Smooth muscle cell (in vitro differentiated cells): ENCODE results near the gene SCYGR2. TPM values are rescaled to one million over a fixed set of nuclear protein-coding genes. Genes with fewer than 3 reads are reported as not detected.

Experiments
- DNase-seq: peaks from one replicate; lab custom pipeline; 2025; ENCODE audit not compliant: unreplicated experiment; lab: John Stamatoyannopoulos, UW
- H2AFZ ChIP-seq: fragments of 200-600 bp; sonication (generic); 2 replicates; pipeline ENCODE4 v1.6.0; 2016; ENCODE audit warnings: antibody characterized with exemption, low read depth, mild to moderate bottlenecking
- H3F3A ChIP-seq: fragments of 200-600 bp; sonication (generic); 2 replicates; pipeline ENCODE4 v1.6.0; 2017; ENCODE audit warnings: antibody characterized with exemption, low read depth
- H3K27ac ChIP-seq: fragments of 200-600 bp; sonication (generic); 2 replicates; pipeline ENCODE4 v1.5.1; 2016; ENCODE audit warnings: low read depth, mild to moderate bottlenecking
- H3K27me3 ChIP-seq: fragments of 200-600 bp; sonication (generic); 2 replicates; pipeline ENCODE4 v1.6.1; 2016; ENCODE audit warnings: low read depth, mild to moderate bottlenecking
- H3K36me3 ChIP-seq: fragments of 200-600 bp; sonication (generic); 2 replicates; pipeline ENCODE4 v1.5.1; 2016; ENCODE audit warnings: low read depth
- H3K4me1 ChIP-seq: fragments of 200-600 bp; sonication (generic); 2 replicates; pipeline ENCODE4 v1.5.1; 2016; ENCODE audit warnings: low read depth
- H3K4me2 ChIP-seq: fragments of 200-600 bp; sonication (generic); 2 replicates; pipeline ENCODE4 v1.6.0; 2016; ENCODE audit warnings: mild to moderate bottlenecking
- H3K4me3 ChIP-seq: fragments of 200-600 bp; sonication (generic); 2 replicates; pipeline ENCODE4 v1.5.1; 2016; ENCODE audit warnings: mild to moderate bottlenecking
- H3K79me2 ChIP-seq: fragments of 200-600 bp; sonication (generic); 2 replicates; pipeline ENCODE4 v1.6.0; 2016; ENCODE audit warnings: low read depth, mild to moderate bottlenecking
- H3K9ac ChIP-seq: fragments of 200-600 bp; sonication (generic); 2 replicates; pipeline ENCODE4 v1.6.0; 2016; ENCODE audit warnings: low read depth
- H3K9me3 ChIP-seq: fragments of 200-600 bp; sonication (generic); replicated peaks from 2 replicates; pipeline ENCODE4 v1.5.1; 2016; ENCODE audit warnings: low read depth
- H4K20me1 ChIP-seq: fragments of 200-600 bp; sonication (generic); 2 replicates; pipeline ENCODE4 v1.6.0; 2016; ENCODE audit warnings: low read depth
- CTCF ChIP-seq: fragments of 200-600 bp; sonication (generic); IDR thresholded peaks from 2 replicates; pipeline ENCODE4 v1.5.1; 2017; ENCODE audit warnings: borderline replicate concordance, mild to moderate bottlenecking, antibody characterized with exemption; ENCODE audit not compliant: insufficient read depth, poor library complexity, severe bottlenecking
- WGBS: methylation state at CpG from one replicate; pipeline ENCODE4 v1.1.7; 2016; ENCODE audit warnings: low lambda C conversion rate; 5-methylcytosine and 5-hydroxymethylcytosine counted together
- polyA plus RNA-seq: library from polyadenylated mRNA; unstranded; fragments of >200 nt; fragmentation: Nextera tagmentation; extraction: Ambion mirVana; gene quantifications from 2 replicates; pipeline ENCODE4 v1.2.1, GENCODE V29; 2016
- total RNA-seq: library from RNA; depleted of rRNA; stranded (reverse); fragments of >200 nt; gene quantifications from 2 replicates; pipeline ENCODE4 v1.2.3, GENCODE V29; 2014

The SCYGR2 gene
- total and polyA plus RNA-seq, 2 experiments from 2014 or later, result not detected

- peaks cover 3% of the 10 kb centered on the region for H3K36me3 ChIP-seq
- peak overlapping the region; percentile 4 for H3K4me3 ChIP-seq
- DNase-seq, result no peak
- no peaks in the 10 kb centered on the region for H3K79me2 ChIP-seq
- no peak overlapping the region for H3K9ac ChIP-seq
- H3K27me3 ChIP-seq, result no peaks in the 10 kb centered on the region
- no peak for TF ChIP-seq CTCF
- no peaks in the 10 kb centered on the region for H4K20me1 ChIP-seq
- 60% methylated on average over 7 of the region's 7 CpGs for WGBS
- peak overlapping the region; percentile 97 for H2AFZ ChIP-seq
- H3K4me1 ChIP-seq, result peaks cover 9% of the 10 kb centered on the region
- peak overlapping the region; percentile 75 for H3K4me2 ChIP-seq
- H3K27ac ChIP-seq, result peak overlapping the region; percentile 20
- no peaks in the 10 kb centered on the region for H3F3A ChIP-seq
- no peaks in the 10 kb centered on the region for H3K9me3 ChIP-seq
Measured at GRCh38 chr2:227629435-227629834, 30.7 kb downstream of the SCYGR2 start.

DNA sequence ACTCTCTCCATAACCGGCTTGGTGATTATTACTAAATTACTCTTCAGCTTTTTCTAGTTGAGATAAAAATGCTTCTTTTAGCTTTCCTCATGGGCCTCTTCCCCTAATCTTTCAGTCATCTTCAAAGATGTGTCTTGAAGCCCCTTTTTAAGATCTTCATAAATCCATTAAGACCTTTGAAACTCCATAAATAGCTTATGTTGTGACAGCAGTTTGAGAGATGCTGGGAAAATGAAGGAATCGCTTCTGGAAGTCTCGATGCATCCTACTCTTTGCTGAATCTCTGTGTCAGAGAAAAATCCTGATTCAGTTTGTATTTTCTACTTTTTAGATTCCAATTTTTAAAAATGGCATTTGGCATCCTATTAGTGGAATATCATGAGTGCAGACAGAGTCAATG lies 31.6 kb downstream of the SCYGR2 start:
- H3K27ac ChIP-seq, result peak overlapping the region; percentile 20
- H3F3A ChIP-seq, result no peaks in the 10 kb centered on the region
- no peak for TF ChIP-seq CTCF
- H3K79me2 ChIP-seq, result no peaks in the 10 kb centered on the region
- H3K4me2 ChIP-seq, result peak overlapping the region; percentile 75
- 26% methylated on average over 3 of the region's 3 CpGs for WGBS
- peak overlapping the region; percentile 97 for H2AFZ ChIP-seq
- H3K4me3 ChIP-seq, result no peak overlapping the region
- H3K4me1 ChIP-seq, result peaks cover 9% of the 10 kb centered on the region
- H3K27me3 ChIP-seq, result no peaks in the 10 kb centered on the region
- H3K36me3 ChIP-seq, result peaks cover 3% of the 10 kb centered on the region
- no peak for DNase-seq
- no peaks in the 10 kb centered on the region for H4K20me1 ChIP-seq
- H3K9me3 ChIP-seq, result no peaks in the 10 kb centered on the region
- no peak overlapping the region for H3K9ac ChIP-seq

DNA sequence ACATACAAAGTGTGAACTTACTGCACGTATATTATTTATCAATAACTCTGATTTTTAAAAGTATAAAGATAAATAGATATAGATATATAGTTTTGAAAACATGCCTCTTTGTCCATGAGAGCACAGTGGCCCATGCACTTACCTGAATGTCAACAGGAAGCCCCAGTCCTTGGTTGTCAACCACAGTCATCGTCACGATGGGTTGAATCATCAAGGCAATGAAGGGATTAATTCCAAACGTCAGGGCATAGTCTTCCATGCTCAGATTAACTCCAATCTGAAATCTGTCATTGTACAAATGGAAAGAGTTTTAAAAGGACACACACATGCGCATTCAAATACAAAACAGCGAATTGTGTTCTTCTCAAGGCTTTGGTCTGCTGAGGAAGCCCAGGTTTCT lies 34.1 kb downstream of the SCYGR2 start:
- Histone ChIP-seq H3K27ac (no peak overlapping the region), H3K79me2 (no peaks in the 10 kb centered on the region), H3K4me1 (peaks cover 9% of the 10 kb centered on the region), H2AFZ (no peak overlapping the region), H4K20me1 (no peaks in the 10 kb centered on the region), H3K4me2 (no peak overlapping the region), H3K27me3 (no peaks in the 10 kb centered on the region), H3K4me3 (no peak overlapping the region), H3K9ac (no peak overlapping the region), H3K9me3 (no peaks in the 10 kb centered on the region), H3K36me3 (peaks cover 3% of the 10 kb centered on the region), H3F3A (no peaks in the 10 kb centered on the region)
- DNase-seq, result no peak
- TF ChIP-seq CTCF, result no peak
- 83% methylated on average over 6 of the region's 6 CpGs for WGBS

- Histone ChIP-seq H3K27ac (no peak overlapping the region), H3K79me2 (no peaks in the 10 kb centered on the region), H3K27me3 (no peaks in the 10 kb centered on the region), H3K4me1 (peaks cover 9% of the 10 kb centered on the region), H3K36me3 (peaks cover 3% of the 10 kb centered on the region), H3F3A (no peaks in the 10 kb centered on the region), H3K4me3 (no peak overlapping the region), H3K9me3 (no peaks in the 10 kb centered on the region), H2AFZ (no peak overlapping the region), H3K4me2 (no peak overlapping the region), H3K9ac (no peak overlapping the region), H4K20me1 (no peaks in the 10 kb centered on the region)
- no peak for TF ChIP-seq CTCF
- WGBS, result 82% methylated on average over 3 of the region's 3 CpGs
- no peak for DNase-seq
Measured at GRCh38 chr2:227634201-227634600, 35.5 kb downstream of the SCYGR2 start.
